Posterior cingulate gyrus (tissue), 11 donors: ENCODE measurements around the gene STAB1.
"Not testable (repeated sequence)": the region's sequence is repeated elsewhere in the genome, so short reads cannot be mapped to it uniquely, and the experiment has no call there.

Experiments used
- DNase-seq, 10 donors: peaks; one replicate each; pipeline versions ENCODE4 v3.0.0 to v3.0.0-alpha.2; 2020 to 2021; ENCODE audit warnings: mixed read lengths in 3 of 10
- intact Hi-C: fragments of 100-400 bp; cut with DNase I; formaldehyde crosslinking; loops from one replicate; pipeline ENCODE4 v1.15.1; 2023

The STAB1 gene

GRCh38 chr3:52521881-52522650 lies 26.9 kb downstream of the STAB1 start:
- peak in 4 of 10 donors; percentile 20 to 82 (median 56) for DNase-seq
- intact Hi-C loops: no loop called here

- intact Hi-C loops: no loop called here
- peak in 4 of 10 donors; percentile 13 to 75 (median 53) for DNase-seq
Observed at GRCh38 chr3:52522651-52523251, 27.6 kb downstream of the STAB1 start.

GRCh38 chr3:52523386-52524257 lies 28.5 kb downstream of the STAB1 start:
- peak in 4 of 10 donors; percentile 24 to 74 (median 54) for DNase-seq
- intact Hi-C loops: no loop called here

- peak in 4 of 10 donors; percentile 4 to 48 (median 18) for DNase-seq
- intact Hi-C loops: no loop called here
Observed at GRCh38 chr3:52524258-52524751, 29.2 kb downstream of the STAB1 start.

GRCh38 chr3:52524752-52525679 lies 29.9 kb downstream of the STAB1 start:
- intact Hi-C loops: no loop called here
- peak in 5 of 10 donors; percentile 9 to 82 (median 64) for DNase-seq

GRCh38 chr3:52525680-52526561 lies 30.8 kb downstream of the STAB1 start:
- intact Hi-C loops: no loop called here
- peak in 5 of 10 donors; percentile 4 to 69 (median 18) for DNase-seq

GRCh38 chr3:52526671-52527038 lies 31.5 kb downstream of the STAB1 start:
- DNase-seq: peak in 2 of 10 donors; percentile 36 to 49
- intact Hi-C loops: not testable (repeated sequence)

- intact Hi-C loops: no loop called here
- DNase-seq: peak in 4 of 10 donors; percentile 4 to 83 (median 54)
Observed at GRCh38 chr3:52527039-52527731, 32.0 kb downstream of the STAB1 start.

- DNase-seq: peak in 6 of 10 donors; percentile 1 to 77 (median 25)
- intact Hi-C loops: no loop called here
Observed at GRCh38 chr3:52527732-52528585, 32.8 kb downstream of the STAB1 start.

- intact Hi-C loops: no loop called here
- DNase-seq: peak in 6 of 10 donors; percentile 3 to 83 (median 30)
Observed at GRCh38 chr3:52528586-52529375, 33.6 kb downstream of the STAB1 start.

- peak in 6 of 10 donors; percentile 3 to 70 (median 24) for DNase-seq
- intact Hi-C loops: no loop called here
Observed at GRCh38 chr3:52529376-52530333, 34.5 kb downstream of the STAB1 start.

- peak in 5 of 10 donors; percentile 8 to 74 (median 67) for DNase-seq
- intact Hi-C loops: no loop called here
Observed at GRCh38 chr3:52530918-52531826, 36.0 kb downstream of the STAB1 start.

GRCh38 chr3:52531860-52532516 lies 36.9 kb downstream of the STAB1 start:
- peak in 5 of 10 donors; percentile 4 to 81 (median 48) for DNase-seq

GRCh38 chr3:52532517-52532837 lies 37.3 kb downstream of the STAB1 start:
- peak in 3 of 10 donors; percentile 2 to 60 (median 56) for DNase-seq
- intact Hi-C loops: no loop called here

More at GRCh38 chr3:52531860-52532516, 36.9 kb downstream of the STAB1 start:
- intact Hi-C loops: no loop called here
